ENCODE measurements around the gene SIGLEC14. TPM values are rescaled to one million over a fixed set of nuclear protein-coding genes. Genes with fewer than 3 reads are reported as not detected.
"Not testable (repeated sequence)": the region's sequence is repeated elsewhere in the genome, so short reads cannot be mapped to it uniquely, and the experiment has no call there.

The SIGLEC14 gene, protein sequence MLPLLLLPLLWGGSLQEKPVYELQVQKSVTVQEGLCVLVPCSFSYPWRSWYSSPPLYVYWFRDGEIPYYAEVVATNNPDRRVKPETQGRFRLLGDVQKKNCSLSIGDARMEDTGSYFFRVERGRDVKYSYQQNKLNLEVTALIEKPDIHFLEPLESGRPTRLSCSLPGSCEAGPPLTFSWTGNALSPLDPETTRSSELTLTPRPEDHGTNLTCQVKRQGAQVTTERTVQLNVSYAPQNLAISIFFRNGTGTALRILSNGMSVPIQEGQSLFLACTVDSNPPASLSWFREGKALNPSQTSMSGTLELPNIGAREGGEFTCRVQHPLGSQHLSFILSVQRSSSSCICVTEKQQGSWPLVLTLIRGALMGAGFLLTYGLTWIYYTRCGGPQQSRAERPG
- 1.0 TPM in 2 replicates for polyA plus RNA-seq (2013)

DNA sequence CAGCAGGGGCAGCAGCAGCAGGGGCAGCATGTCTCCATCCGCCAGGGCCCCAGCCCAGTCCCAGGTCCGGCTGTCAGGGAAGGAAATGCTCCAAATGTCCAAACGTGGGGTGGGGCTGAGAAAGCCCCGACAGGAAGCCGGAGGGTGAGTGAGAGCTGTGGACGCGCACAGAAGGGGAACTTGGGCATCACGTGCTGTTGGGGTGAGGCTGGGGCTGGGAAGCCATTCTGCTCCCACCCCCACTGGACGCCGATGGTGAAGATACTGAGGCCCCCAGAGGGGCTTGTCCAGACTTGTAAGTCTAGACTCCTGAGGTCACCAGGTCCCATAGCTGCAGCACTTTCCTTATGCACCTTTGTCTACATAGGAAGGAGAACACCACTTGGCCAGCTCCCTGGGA lies at the start of gene SIGLEC14:
Gene SIGLEC14 (minus strand): TSS at position 96 of the 400 bp plus-strand sequence. CDS start 66 bp downstream, at position 30.
- not testable (repeated sequence) for H2AFZ ChIP-seq (ENCODE audit: insufficient read depth, low read length, poor library complexity); H2BK5ac ChIP-seq (ENCODE audit: low read depth, low read length, poor library complexity); H3K4me1 ChIP-seq (ENCODE audit: control insufficient read depth in 1 of 2, insufficient read depth in 2 of 2, low read length in 2 of 2); H4K12ac ChIP-seq (ENCODE audit: low read depth, low read length); H3K36me3 ChIP-seq (ENCODE audit: control insufficient read depth in 1 of 2, insufficient read depth in 2 of 2, low read length in 2 of 2); H3K4me2 ChIP-seq (ENCODE audit: low read length); H3K27me3 ChIP-seq (ENCODE audit: insufficient read depth, low read length); H3K79me2 ChIP-seq (ENCODE audit: control insufficient read depth, insufficient read depth, low read length, poor library complexity); H2BK120ac ChIP-seq (ENCODE audit: insufficient read depth, low read length, poor library complexity); H3K23ac ChIP-seq (ENCODE audit: low read length); H3K79me1 ChIP-seq (ENCODE audit: low read length); H3K14ac ChIP-seq (ENCODE audit: low read length); H3K4ac ChIP-seq (ENCODE audit: low read depth, low read length); H2BK12ac ChIP-seq (ENCODE audit: low read length); H3K18ac ChIP-seq (ENCODE audit: low read length); H3K9ac ChIP-seq (ENCODE audit: low read length); DNase-seq; H3K27ac ChIP-seq (ENCODE audit: low read depth, low read length); H4K91ac ChIP-seq (ENCODE audit: low read depth, low read length); H3K4me3 ChIP-seq (ENCODE audit: low read depth, low read length); H2AK5ac ChIP-seq (ENCODE audit: low read length); H4K8ac ChIP-seq (ENCODE audit: low read depth, low read length)
- peaks cover 37% of the 10 kb centered on the region for H3K9me3 ChIP-seq (ENCODE audit: insufficient read depth, low read depth, low read length)
- no CpG with 5 or more reads among the region's 10 CpGs for WGBS (ENCODE audit: extremely low coverage, insufficient coverage, insufficient read length)

DNA sequence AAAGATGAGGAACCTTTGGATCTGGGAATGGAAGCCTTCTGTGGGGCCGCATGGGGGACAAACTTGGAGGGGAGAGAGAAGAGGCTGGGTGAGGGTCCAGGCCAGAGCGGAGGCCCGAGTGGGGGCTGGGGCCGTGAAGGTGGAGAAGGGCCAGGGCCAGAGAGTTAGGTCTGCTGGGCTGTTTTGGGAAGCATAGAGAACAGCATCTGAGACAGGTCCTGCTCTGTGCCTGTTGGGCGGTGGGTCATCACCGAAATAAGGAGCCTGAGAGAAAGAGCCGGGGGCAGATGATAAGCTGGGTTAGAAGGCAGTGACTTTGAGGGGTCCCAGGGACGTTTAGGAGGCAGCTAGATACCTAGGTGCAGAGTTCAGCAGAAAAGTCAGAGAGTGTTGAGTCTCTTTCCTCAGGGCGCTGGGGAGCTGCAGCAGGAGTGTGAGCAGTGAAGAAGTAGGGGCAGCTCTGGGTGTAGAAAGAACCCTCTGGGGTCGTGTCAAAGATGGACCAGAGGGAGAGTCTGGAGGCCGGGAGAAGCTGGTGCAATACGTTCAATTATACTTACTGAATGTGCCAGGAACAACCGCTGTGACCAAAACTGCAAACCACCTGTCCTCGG lies 49.2 kb upstream of the SIGLEC14 start:
- no peaks in the 10 kb centered on the region for H3K9me3 ChIP-seq (ENCODE audit: insufficient read depth, low read depth, low read length)
- H3K4ac ChIP-seq (ENCODE audit: low read depth, low read length), result peak overlapping the region; percentile 17
- no peak overlapping the region for H2BK12ac ChIP-seq (ENCODE audit: low read length)
- H3K4me1 ChIP-seq (ENCODE audit: control insufficient read depth in 1 of 2, insufficient read depth in 2 of 2, low read length in 2 of 2), result peaks cover 18 to 22% of the 10 kb centered on the region in 2 experiments
- H3K14ac ChIP-seq (ENCODE audit: low read length), result no peak overlapping the region
- no peak overlapping the region for H3K4me3 ChIP-seq (ENCODE audit: low read depth, low read length)
- peaks cover 11% of the 10 kb centered on the region for H3K79me1 ChIP-seq (ENCODE audit: low read length)
- H3K27ac ChIP-seq (ENCODE audit: low read depth, low read length), result peak overlapping the region; percentile 4
- no CpG with 5 or more reads among the region's 14 CpGs for WGBS (ENCODE audit: extremely low coverage, insufficient coverage, insufficient read length)
- no peak overlapping the region for H2BK5ac ChIP-seq (ENCODE audit: low read depth, low read length, poor library complexity)
- no peak overlapping the region for H3K9ac ChIP-seq (ENCODE audit: low read length)
- no peak for DNase-seq
- peaks cover 72 to 85% of the 10 kb centered on the region in 2 experiments for H3K36me3 ChIP-seq (ENCODE audit: control insufficient read depth in 1 of 2, insufficient read depth in 2 of 2, low read length in 2 of 2)
- no peak overlapping the region for H4K91ac ChIP-seq (ENCODE audit: low read depth, low read length)
- no peak overlapping the region for H3K4me2 ChIP-seq (ENCODE audit: low read length)
- no peak overlapping the region for H3K23ac ChIP-seq (ENCODE audit: low read length)
- no peak overlapping the region for H2AK5ac ChIP-seq (ENCODE audit: low read length)
- H4K8ac ChIP-seq (ENCODE audit: low read depth, low read length), result no peak overlapping the region
- H2AFZ ChIP-seq (ENCODE audit: insufficient read depth, low read length, poor library complexity), result no peak overlapping the region
- H2BK120ac ChIP-seq (ENCODE audit: insufficient read depth, low read length, poor library complexity), result no peak overlapping the region
- peaks cover 30% of the 10 kb centered on the region for H3K79me2 ChIP-seq (ENCODE audit: control insufficient read depth, insufficient read depth, low read length, poor library complexity)
- no peaks in the 10 kb centered on the region for H3K27me3 ChIP-seq (ENCODE audit: insufficient read depth, low read length)
- no peak overlapping the region for H3K18ac ChIP-seq (ENCODE audit: low read length)
- no peak overlapping the region for H4K12ac ChIP-seq (ENCODE audit: low read depth, low read length)

DNA sequence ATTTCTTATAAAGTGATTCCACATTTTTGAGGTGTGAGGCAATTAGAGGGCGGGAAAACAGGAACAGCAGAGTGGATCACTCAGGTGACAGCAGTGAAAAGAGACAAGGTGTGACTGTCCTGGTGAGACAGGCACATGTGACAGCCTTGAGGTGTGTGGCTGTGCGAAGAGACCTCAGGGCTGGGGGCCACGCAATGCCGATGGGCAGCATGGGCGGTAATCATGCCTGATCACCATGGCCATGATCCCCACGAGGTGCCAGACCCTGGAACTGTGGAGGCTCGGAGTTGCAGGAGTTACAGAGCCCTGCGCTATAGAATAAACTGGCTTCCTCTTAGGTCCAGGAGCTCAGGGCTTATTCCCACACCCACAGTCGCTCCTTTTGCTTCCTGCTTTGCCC lies 48.5 kb upstream of the SIGLEC14 start:
- Histone ChIP-seq H3K9me3 (ENCODE audit: insufficient read depth, low read depth, low read length) (no peaks in the 10 kb centered on the region), H3K9ac (ENCODE audit: low read length) (no peak overlapping the region), H4K12ac (ENCODE audit: low read depth, low read length) (no peak overlapping the region), H3K4me3 (ENCODE audit: low read depth, low read length) (no peak overlapping the region), H2AFZ (ENCODE audit: insufficient read depth, low read length, poor library complexity) (no peak overlapping the region), H3K27me3 (ENCODE audit: insufficient read depth, low read length) (no peaks in the 10 kb centered on the region), H3K4ac (ENCODE audit: low read depth, low read length) (no peak overlapping the region), H2BK120ac (ENCODE audit: insufficient read depth, low read length, poor library complexity) (no peak overlapping the region), H3K4me2 (ENCODE audit: low read length) (no peak overlapping the region), H2BK5ac (ENCODE audit: low read depth, low read length, poor library complexity) (no peak overlapping the region), H3K23ac (ENCODE audit: low read length) (no peak overlapping the region), H2BK12ac (ENCODE audit: low read length) (no peak overlapping the region), H3K79me1 (ENCODE audit: low read length) (peaks cover 17% of the 10 kb centered on the region), H3K36me3 (ENCODE audit: control insufficient read depth in 1 of 2, insufficient read depth in 2 of 2, low read length in 2 of 2) (peaks cover 69 to 79% of the 10 kb centered on the region in 2 experiments), H3K18ac (ENCODE audit: low read length) (no peak overlapping the region), H3K27ac (ENCODE audit: low read depth, low read length) (no peak overlapping the region), H2AK5ac (ENCODE audit: low read length) (no peak overlapping the region), H3K4me1 (ENCODE audit: control insufficient read depth in 1 of 2, insufficient read depth in 2 of 2, low read length in 2 of 2) (peaks cover 18 to 22% of the 10 kb centered on the region in 2 experiments), H3K14ac (ENCODE audit: low read length) (no peak overlapping the region), H3K79me2 (ENCODE audit: control insufficient read depth, insufficient read depth, low read length, poor library complexity) (peaks cover 36% of the 10 kb centered on the region), H4K8ac (ENCODE audit: low read depth, low read length) (no peak overlapping the region), H4K91ac (ENCODE audit: low read depth, low read length) (no peak overlapping the region)
- WGBS (ENCODE audit: extremely low coverage, insufficient coverage, insufficient read length), result no CpG with 5 or more reads among the region's 9 CpGs
- DNase-seq, result no peak

DNA sequence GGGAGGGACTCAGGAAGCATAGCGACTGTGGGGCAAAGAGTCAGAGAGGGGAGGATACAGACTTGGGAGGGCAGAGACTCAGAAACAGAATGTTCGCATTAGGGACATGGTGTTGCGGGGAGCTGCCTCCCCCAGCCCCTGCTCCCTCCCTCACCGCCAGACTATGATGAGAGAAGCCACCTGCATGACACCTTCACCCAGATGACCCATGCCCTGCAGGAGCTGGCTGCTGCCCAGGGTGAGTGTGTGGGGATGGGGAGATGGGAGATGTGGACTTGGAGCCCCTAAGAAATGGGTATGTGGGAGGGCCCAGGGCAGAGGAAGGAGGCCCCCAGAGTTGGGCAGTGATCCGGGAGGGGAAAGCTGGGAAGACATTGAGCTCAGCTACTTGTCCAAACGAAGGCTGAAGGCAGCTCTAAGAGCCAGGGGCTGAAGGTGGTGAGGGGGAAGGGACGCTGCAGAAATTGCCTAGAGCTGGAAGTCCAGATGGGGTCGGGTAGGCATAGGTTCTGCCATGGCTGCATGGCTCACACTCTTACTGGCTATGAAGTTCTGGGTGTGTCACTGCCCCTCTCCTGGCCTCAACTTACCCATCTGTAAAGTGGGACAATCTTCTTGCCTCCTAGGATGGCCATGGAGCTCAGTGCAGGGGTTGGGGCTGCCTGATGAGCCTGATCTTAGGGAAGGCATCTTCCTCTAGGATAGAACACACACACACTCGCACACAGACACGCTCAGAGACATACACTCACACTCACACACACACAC lies 47.9 kb upstream of the SIGLEC14 start:
- H3K9ac ChIP-seq (ENCODE audit: low read length), result no peak overlapping the region
- no peak overlapping the region for H2BK12ac ChIP-seq (ENCODE audit: low read length)
- H3K4me3 ChIP-seq (ENCODE audit: low read depth, low read length), result no peak overlapping the region
- H2AK5ac ChIP-seq (ENCODE audit: low read length), result no peak overlapping the region
- H3K4me2 ChIP-seq (ENCODE audit: low read length), result no peak overlapping the region
- peaks cover 21% of the 10 kb centered on the region for H3K79me1 ChIP-seq (ENCODE audit: low read length)
- H3K79me2 ChIP-seq (ENCODE audit: control insufficient read depth, insufficient read depth, low read length, poor library complexity), result peaks cover 39% of the 10 kb centered on the region
- H2BK5ac ChIP-seq (ENCODE audit: low read depth, low read length, poor library complexity), result no peak overlapping the region
- no peak overlapping the region for H4K12ac ChIP-seq (ENCODE audit: low read depth, low read length)
- no peak overlapping the region for H2BK120ac ChIP-seq (ENCODE audit: insufficient read depth, low read length, poor library complexity)
- no peak overlapping the region for H3K27ac ChIP-seq (ENCODE audit: low read depth, low read length)
- no peak overlapping the region for H3K18ac ChIP-seq (ENCODE audit: low read length)
- H3K4ac ChIP-seq (ENCODE audit: low read depth, low read length), result peak overlapping the region; percentile 19
- H3K36me3 ChIP-seq (ENCODE audit: control insufficient read depth in 1 of 2, insufficient read depth in 2 of 2, low read length in 2 of 2), result peaks cover 64 to 74% of the 10 kb centered on the region in 2 experiments
- no CpG with 5 or more reads among the region's 10 CpGs for WGBS (ENCODE audit: extremely low coverage, insufficient coverage, insufficient read length)
- no peak overlapping the region for H3K23ac ChIP-seq (ENCODE audit: low read length)
- H4K91ac ChIP-seq (ENCODE audit: low read depth, low read length), result no peak overlapping the region
- no peak overlapping the region for H2AFZ ChIP-seq (ENCODE audit: insufficient read depth, low read length, poor library complexity)
- no peaks in the 10 kb centered on the region for H3K27me3 ChIP-seq (ENCODE audit: insufficient read depth, low read length)
- H3K9me3 ChIP-seq (ENCODE audit: insufficient read depth, low read depth, low read length), result no peaks in the 10 kb centered on the region
- H4K8ac ChIP-seq (ENCODE audit: low read depth, low read length), result no peak overlapping the region
- peaks cover 18 to 22% of the 10 kb centered on the region in 2 experiments for H3K4me1 ChIP-seq (ENCODE audit: control insufficient read depth in 1 of 2, insufficient read depth in 2 of 2, low read length in 2 of 2)
- no peak overlapping the region for H3K14ac ChIP-seq (ENCODE audit: low read length)
- no peak for DNase-seq
